ENCODE measurements around the gene HBQ1.
"Not testable (repeated sequence)": the region's sequence is repeated elsewhere in the genome, so short reads cannot be mapped to it uniquely, and the experiment has no call there.

Gene HBQ1

DNA sequence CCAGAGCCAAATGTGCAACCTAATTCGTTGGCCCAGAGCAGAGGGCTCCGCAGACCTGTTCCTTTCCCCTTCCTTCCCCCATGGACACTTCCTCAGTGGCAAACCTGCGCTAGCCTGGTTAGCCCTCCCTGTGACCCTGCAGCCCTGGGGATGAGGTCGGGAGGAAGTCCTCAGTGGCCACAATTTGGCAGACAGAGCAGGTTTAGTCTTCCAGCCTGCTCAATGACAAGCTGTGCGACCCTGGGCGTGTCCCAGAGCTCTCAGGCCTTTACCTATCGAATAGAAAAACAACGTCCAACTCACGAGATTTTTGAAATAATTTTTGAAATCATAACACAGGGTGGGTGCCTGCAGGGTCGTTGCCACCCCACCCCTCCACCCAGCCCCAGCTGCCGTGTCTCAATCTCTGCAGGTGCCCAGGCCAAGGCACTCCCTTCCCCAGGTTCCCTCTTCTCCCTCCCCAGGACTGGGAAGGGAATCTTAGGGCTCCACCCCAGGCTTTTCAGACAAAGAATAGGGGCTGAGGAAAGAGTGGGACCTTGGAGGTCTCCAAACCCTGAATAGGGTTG lies 13.1 kb upstream of the HBQ1 start:
- Histone ChIP-seq H3K4me1 (ENCODE audit: insufficient read depth, low read length, severe bottlenecking) (no peaks in the 10 kb centered on the region), H3K27me3 (ENCODE audit: insufficient read depth, low read length) (no peaks in the 10 kb centered on the region; the same call in 1 of the 2 replicates), H3F3A (ENCODE audit: insufficient read depth, low read length) (no peaks in the 10 kb centered on the region), H3K36me3 (ENCODE audit: insufficient read depth, low read length) (no peaks in the 10 kb centered on the region), H3K4me2 (ENCODE audit: low read length) (no peak overlapping the region), H3K9me3 (ENCODE audit: low read length) (no peaks in the 10 kb centered on the region), H3K9ac (ENCODE audit: low read length) (no peak overlapping the region), H3K9me2 (ENCODE audit: low read depth, low read length) (no peaks in the 10 kb centered on the region), H3K4me3 (ENCODE audit: low read depth, low read length, poor library complexity, severe bottlenecking) (no peak overlapping the region), H3K27ac (ENCODE audit: low read depth, low read length, poor library complexity, severe bottlenecking) (no peak overlapping the region), H2AFZ (ENCODE audit: low read length) (no peak overlapping the region), H4K20me1 (ENCODE audit: insufficient read depth, low read length) (no peaks in the 10 kb centered on the region), H3K79me2 (ENCODE audit: insufficient read depth, low read length) (no peaks in the 10 kb centered on the region)
- no peak for TF ChIP-seq EZH2 (IDR thresholded peaks at IDR 0.05; ENCODE audit: borderline replicate concordance, low read length)
- TF ChIP-seq, protein P1, sequence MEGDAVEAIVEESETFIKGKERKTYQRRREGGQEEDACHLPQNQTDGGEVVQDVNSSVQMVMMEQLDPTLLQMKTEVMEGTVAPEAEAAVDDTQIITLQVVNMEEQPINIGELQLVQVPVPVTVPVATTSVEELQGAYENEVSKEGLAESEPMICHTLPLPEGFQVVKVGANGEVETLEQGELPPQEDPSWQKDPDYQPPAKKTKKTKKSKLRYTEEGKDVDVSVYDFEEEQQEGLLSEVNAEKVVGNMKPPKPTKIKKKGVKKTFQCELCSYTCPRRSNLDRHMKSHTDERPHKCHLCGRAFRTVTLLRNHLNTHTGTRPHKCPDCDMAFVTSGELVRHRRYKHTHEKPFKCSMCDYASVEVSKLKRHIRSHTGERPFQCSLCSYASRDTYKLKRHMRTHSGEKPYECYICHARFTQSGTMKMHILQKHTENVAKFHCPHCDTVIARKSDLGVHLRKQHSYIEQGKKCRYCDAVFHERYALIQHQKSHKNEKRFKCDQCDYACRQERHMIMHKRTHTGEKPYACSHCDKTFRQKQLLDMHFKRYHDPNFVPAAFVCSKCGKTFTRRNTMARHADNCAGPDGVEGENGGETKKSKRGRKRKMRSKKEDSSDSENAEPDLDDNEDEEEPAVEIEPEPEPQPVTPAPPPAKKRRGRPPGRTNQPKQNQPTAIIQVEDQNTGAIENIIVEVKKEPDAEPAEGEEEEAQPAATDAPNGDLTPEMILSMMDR (IDR thresholded peaks at IDR 0.05; ENCODE audit: low read length), result no peak

DNA sequence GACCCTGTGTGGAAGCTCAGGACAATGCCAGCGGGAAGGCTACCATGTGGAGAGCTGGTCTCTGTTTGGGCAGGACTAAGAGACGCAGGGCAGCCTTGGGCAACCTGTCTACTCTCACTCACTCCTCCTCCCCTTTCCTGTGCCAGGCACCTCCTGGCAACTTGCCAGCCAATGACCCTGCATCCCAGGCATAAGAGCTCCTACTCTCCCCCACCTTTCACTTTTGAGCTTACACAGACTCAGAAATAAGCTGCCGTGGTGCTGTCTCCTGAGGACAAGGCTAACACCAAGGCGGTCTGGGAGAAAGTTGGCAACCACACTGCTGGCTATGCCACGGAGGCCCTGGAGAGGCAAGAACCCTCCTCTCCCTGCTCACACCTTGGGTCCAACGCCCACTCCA lies 11.8 kb upstream of the HBQ1 start:
- Histone ChIP-seq H3K79me2 (ENCODE audit: insufficient read depth, low read length) (no peaks in the 10 kb centered on the region), H3K4me2 (ENCODE audit: low read length) (no peak overlapping the region), H3F3A (ENCODE audit: insufficient read depth, low read length) (no peaks in the 10 kb centered on the region), H2AFZ (ENCODE audit: low read length) (no peak overlapping the region), H3K36me3 (ENCODE audit: insufficient read depth, low read length) (no peaks in the 10 kb centered on the region), H4K20me1 (ENCODE audit: insufficient read depth, low read length) (no peaks in the 10 kb centered on the region), H3K9ac (ENCODE audit: low read length) (no peak overlapping the region), H3K27ac (ENCODE audit: low read depth, low read length, poor library complexity, severe bottlenecking) (no peak overlapping the region), H3K27me3 (ENCODE audit: insufficient read depth, low read length) (no peaks in the 10 kb centered on the region), H3K9me3 (ENCODE audit: low read length) (no peaks in the 10 kb centered on the region), H3K4me3 (ENCODE audit: low read depth, low read length, poor library complexity, severe bottlenecking) (no peak overlapping the region), H3K4me1 (ENCODE audit: insufficient read depth, low read length, severe bottlenecking) (no peaks in the 10 kb centered on the region), H3K9me2 (ENCODE audit: low read depth, low read length) (no peaks in the 10 kb centered on the region)
- TF ChIP-seq EZH2 (IDR thresholded peaks at IDR 0.05; ENCODE audit: borderline replicate concordance, low read length), result no peak
- TF ChIP-seq, protein P1 (IDR thresholded peaks at IDR 0.05; ENCODE audit: low read length), result no peak

DNA sequence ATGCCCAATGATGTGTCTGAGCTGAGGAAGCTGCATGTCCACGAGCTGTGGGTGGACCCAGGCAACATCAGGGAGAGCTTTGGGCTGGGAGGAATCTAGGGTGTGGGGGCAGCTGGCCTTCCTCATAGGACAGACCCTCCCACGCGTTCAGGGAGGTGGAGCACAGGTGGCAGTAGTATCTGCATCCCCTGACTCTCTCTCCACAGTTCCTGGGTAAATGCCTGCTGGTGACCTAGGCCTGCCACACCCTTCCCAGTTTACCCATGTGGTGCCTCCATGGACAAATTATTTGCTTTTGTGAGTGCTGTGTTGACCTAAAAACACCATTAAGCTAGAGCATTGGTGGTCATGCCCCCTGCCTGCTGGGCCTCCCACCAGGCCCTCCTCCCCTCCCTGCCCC lies 11.2 kb upstream of the HBQ1 start:
- Histone ChIP-seq H3K9me3 (ENCODE audit: low read length) (no peaks in the 10 kb centered on the region), H3K9me2 (ENCODE audit: low read depth, low read length) (no peaks in the 10 kb centered on the region), H3K9ac (ENCODE audit: low read length) (no peak overlapping the region), H2AFZ (ENCODE audit: low read length) (no peak overlapping the region), H3K27me3 (ENCODE audit: insufficient read depth, low read length) (no peaks in the 10 kb centered on the region), H3K4me2 (ENCODE audit: low read length) (no peak overlapping the region), H3K27ac (ENCODE audit: low read depth, low read length, poor library complexity, severe bottlenecking) (no peak overlapping the region), H4K20me1 (ENCODE audit: insufficient read depth, low read length) (no peaks in the 10 kb centered on the region), H3K36me3 (ENCODE audit: insufficient read depth, low read length) (no peaks in the 10 kb centered on the region), H3F3A (ENCODE audit: insufficient read depth, low read length) (no peaks in the 10 kb centered on the region), H3K4me3 (ENCODE audit: low read depth, low read length, poor library complexity, severe bottlenecking) (no peak overlapping the region), H3K79me2 (ENCODE audit: insufficient read depth, low read length) (no peaks in the 10 kb centered on the region), H3K4me1 (ENCODE audit: insufficient read depth, low read length, severe bottlenecking) (no peaks in the 10 kb centered on the region)
- TF ChIP-seq, protein P1 (IDR thresholded peaks at IDR 0.05; ENCODE audit: low read length), result no peak

DNA sequence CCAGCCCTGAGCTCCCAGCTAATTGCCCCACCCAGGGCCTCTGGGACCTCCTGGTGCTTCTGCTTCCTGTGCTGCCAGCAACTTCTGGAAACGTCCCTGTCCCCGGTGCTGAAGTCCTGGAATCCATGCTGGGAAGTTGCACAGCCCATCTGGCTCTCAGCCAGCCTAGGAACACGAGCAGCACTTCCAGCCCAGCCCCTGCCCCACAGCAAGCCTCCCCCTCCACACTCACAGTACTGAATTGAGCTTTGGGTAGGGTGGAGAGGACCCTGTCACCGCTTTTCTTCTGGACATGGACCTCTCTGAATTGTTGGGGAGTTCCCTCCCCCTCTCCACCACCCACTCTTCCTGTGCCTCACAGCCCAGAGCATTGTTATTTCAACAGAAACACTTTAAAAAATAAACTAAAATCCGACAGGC lies 10.2 kb upstream of the HBQ1 start:
- H3K9me3 ChIP-seq (ENCODE audit: low read length); H2AFZ ChIP-seq (ENCODE audit: low read length); H3K4me2 ChIP-seq (ENCODE audit: low read length); H3K36me3 ChIP-seq (ENCODE audit: insufficient read depth, low read length); H3K9ac ChIP-seq (ENCODE audit: low read length); H3K27me3 ChIP-seq (ENCODE audit: insufficient read depth, low read length); H3K4me1 ChIP-seq (ENCODE audit: insufficient read depth, low read length, severe bottlenecking); H3K79me2 ChIP-seq (ENCODE audit: insufficient read depth, low read length); H4K20me1 ChIP-seq (ENCODE audit: insufficient read depth, low read length); H3K9me2 ChIP-seq (ENCODE audit: low read depth, low read length); H3K4me3 ChIP-seq (ENCODE audit: low read depth, low read length, poor library complexity, severe bottlenecking); H3F3A ChIP-seq (ENCODE audit: insufficient read depth, low read length); H3K27ac ChIP-seq (ENCODE audit: low read depth, low read length, poor library complexity, severe bottlenecking): not testable (repeated sequence)

All from OCI-LY1 (cell line).